Fibroblast of lung (primary cell): ENCODE results near the gene CCDC88C.

Experiments used
- CTCF ChIP-seq, 2 donors: IDR thresholded peaks in 1 of 2; conservative IDR thresholded peaks in 1 of 2; 1 replicate in 1 of 2; 2 replicates in 1 of 2; pipeline ENCODE4 v1.5.1; 2011 to 2012; ENCODE audit warnings: low read length in 2 of 2, control low read depth in 1 of 2, inconsistent platforms in 1 of 2, low read depth in 1 of 2, mild to moderate bottlenecking in 1 of 2
- EZH2 ChIP-seq: IDR thresholded peaks from 2 replicates; pipeline ENCODE4 v1.5.1; 2012; ENCODE audit warnings: low read length, control low read depth, mild to moderate bottlenecking; ENCODE audit errors: missing control alignments

GRCh38 chr14:91392623-91393303 lies 24.9 kb downstream of the CCDC88C start:
- TF ChIP-seq CTCF (conservative IDR thresholded peaks at IDR 0.05 in 1 of 2, IDR thresholded peaks at IDR 0.05 in 1 of 2; ENCODE audit: low read depth in 1 of 2, low read length in 2 of 2), result no peak
- no peak for TF ChIP-seq EZH2
